PC-3 (cell line): ENCODE results near the gene TXNRD1. TPM values are rescaled to one million over a fixed set of nuclear protein-coding genes. Genes with fewer than 3 reads are reported as not detected.
A peak's percentile ranks its signal among the peaks of the same experiment; 100 is the strongest.

Experiments
- ATAC-seq: fragments of 200-7000 bp; cut with Tn5 transposase; 2 replicates; pipeline ENCODE4 v1.9.1; 2020; ENCODE audit warnings: mild to moderate bottlenecking, moderate library complexity
- BruUV-seq: library from RNA; stranded (reverse); fragments of 400-500 nt; replicated peaks from 2 replicates; lab custom pipeline; 2021; lab: Mats Ljungman, UMichigan
- CTCF ChIA-PET: fragments of 300-600 bp; sonication (Branson Sonifier 250); formaldehyde crosslinking; loops from one replicate; lab custom pipeline; 2022; ENCODE audit warnings: antibody characterized with exemption; lab: Charles Lee
- POLR2A ChIA-PET: fragments of 300-600 bp; sonication (Branson Sonifier 250); formaldehyde crosslinking; loops from one replicate; lab custom pipeline; 2022; ENCODE audit warnings: antibody characterized with exemption; ENCODE audit not compliant: unreplicated experiment; lab: Charles Lee
- DNase-seq: peaks from one replicate; pipeline ENCODE4 v3.0.0-alpha.2; 2015
- H2AFZ ChIP-seq: fragments of 300-600 bp; sonication (generic); 2 replicates; pipeline ENCODE4 v1.6.0; 2016; ENCODE audit warnings: antibody characterized with exemption, low read length
- H3F3A ChIP-seq: fragments of 300-600 bp; sonication (generic); one replicate; pipeline ENCODE4 v1.6.0; 2017; ENCODE audit warnings: antibody characterized with exemption, low read length, control low read depth, mild to moderate bottlenecking; ENCODE audit not compliant: unreplicated experiment
- H3K27ac ChIP-seq: fragments of 300-600 bp; sonication (generic); 2 replicates; pipeline ENCODE4 v1.5.1; 2016; ENCODE audit warnings: mild to moderate bottlenecking, low read length
- H3K27me3 ChIP-seq: fragments of 300-600 bp; sonication (generic); 2 replicates; pipeline ENCODE4 v1.6.1; 2016; ENCODE audit warnings: low read length, mixed read lengths
- H3K36me3 ChIP-seq: fragments of 300-600 bp; sonication (generic); 2 replicates; pipeline ENCODE4 v1.6.1; 2016; ENCODE audit warnings: low read depth, mixed run types, low read length, mixed read lengths
- H3K4me1 ChIP-seq: fragments of 300-600 bp; sonication (generic); 2 replicates; pipeline ENCODE4 v1.5.1; 2016; ENCODE audit warnings: low read length; ENCODE audit not compliant: insufficient read depth
- H3K4me2 ChIP-seq: fragments of 300-600 bp; sonication (generic); 2 replicates; pipeline ENCODE4 v1.6.0; 2016; ENCODE audit warnings: low read length
- H3K4me3 ChIP-seq: fragments of 300-600 bp; sonication (generic); 2 replicates; pipeline ENCODE4 v1.5.1; 2016; ENCODE audit warnings: mild to moderate bottlenecking, low read length, mixed read lengths
- H3K79me2 ChIP-seq: fragments of 300-600 bp; sonication (generic); 2 replicates; pipeline ENCODE4 v1.6.1; 2017; ENCODE audit warnings: low read length, mixed read lengths
- H3K9ac ChIP-seq: fragments of 300-600 bp; sonication (generic); 2 replicates; pipeline ENCODE4 v1.6.0; 2016; ENCODE audit warnings: mild to moderate bottlenecking, low read length
- H3K9me2 ChIP-seq: fragments of 300-600 bp; sonication (generic); replicated peaks from 2 replicates; pipeline ENCODE4 v1.6.1; 2016; ENCODE audit warnings: mixed run types, low read length, mixed read lengths
- H3K9me3 ChIP-seq: fragments of 300-600 bp; sonication (generic); 2 replicates; pipeline ENCODE4 v1.6.1; 2016; ENCODE audit warnings: low read length, mixed read lengths
- H4K20me1 ChIP-seq: fragments of 300-600 bp; sonication (generic); 2 replicates; pipeline ENCODE4 v1.6.1; 2016; ENCODE audit warnings: low read length, mixed read lengths
- EZH2 ChIP-seq: fragments of 300-600 bp; sonication (generic); IDR thresholded peaks from one replicate; pipeline ENCODE4 v1.6.1; 2017; ENCODE audit warnings: antibody characterized with exemption, mild to moderate bottlenecking, low read length; ENCODE audit not compliant: unreplicated experiment
- EZH2phosphoT487 ChIP-seq: fragments of 300-600 bp; sonication (generic); IDR thresholded peaks from 2 replicates; pipeline ENCODE4 v1.6.1; 2018; ENCODE audit warnings: mild to moderate bottlenecking, antibody characterized with exemption, low read length, borderline replicate concordance
- intact Hi-C: fragments of 100-400 bp; cut with micrococcal nuclease; formaldehyde crosslinking; loops from 2 replicates; pipeline ENCODE4 v1.9.0; 2023
- total RNA-seq: library from RNA; depleted of rRNA; stranded (reverse); fragments of >200 nt; gene quantifications from 2 replicates; pipeline ENCODE4 v1.2.3, GENCODE V29; 2014
- TF ChIP-seq, protein P1 (sequence below): fragments of 300-600 bp; sonication (generic); conservative IDR thresholded peaks from 2 replicates; pipeline ENCODE4 v1.5.1; 2017; ENCODE audit warnings: antibody characterized with exemption, low read depth, mild to moderate bottlenecking, low read length

TXNRD1 gene
- total RNA-seq, 1 experiment from 2014 or later: 419 TPM

GRCh38 chr12:104243551-104243950 is 28.0 kb downstream of the TXNRD1 start:
- Histone ChIP-seq H2AFZ (peak overlapping the region; percentile 28; the same call in 1 of the 2 replicates), H3K36me3 (no peaks in the 10 kb centered on the region)
- POLR2A ChIA-PET: no interaction called here

DNA sequence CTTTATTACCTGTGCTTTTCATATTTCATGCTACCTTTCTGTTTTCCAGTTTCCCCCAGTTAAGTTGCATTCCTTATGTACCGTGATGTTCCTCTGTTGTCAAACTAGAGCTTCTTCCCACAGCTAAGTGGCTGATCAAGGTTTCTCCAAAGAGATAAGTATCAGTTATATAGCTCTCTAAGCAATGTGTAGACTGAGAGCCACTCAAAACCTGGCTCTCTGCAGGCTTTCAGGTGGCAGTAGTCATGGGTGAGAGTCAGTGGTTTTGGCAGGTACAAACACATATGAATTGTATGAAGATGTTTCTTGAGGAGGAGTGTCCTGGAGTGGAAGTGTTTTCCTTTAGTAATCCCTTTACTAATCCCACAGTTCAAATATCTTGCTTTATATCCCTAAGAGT is 28.4 kb downstream of the TXNRD1 start:
- Histone ChIP-seq H3K79me2 (no peaks in the 10 kb centered on the region), H3K4me3 (no peak overlapping the region), H4K20me1 (no peaks in the 10 kb centered on the region), H3K4me1 (no peaks in the 10 kb centered on the region), H3K9me3 (no peaks in the 10 kb centered on the region), H2AFZ (peak overlapping the region; percentile 28; the same call in 1 of the 2 replicates), H3K9me2 (no peaks in the 10 kb centered on the region), H3K27ac (no peak overlapping the region), H3K27me3 (no peaks in the 10 kb centered on the region), H3F3A (no peaks in the 10 kb centered on the region), H3K9ac (no peak overlapping the region), H3K36me3 (no peaks in the 10 kb centered on the region), H3K4me2 (no peak overlapping the region)
- TF ChIP-seq, protein P1, sequence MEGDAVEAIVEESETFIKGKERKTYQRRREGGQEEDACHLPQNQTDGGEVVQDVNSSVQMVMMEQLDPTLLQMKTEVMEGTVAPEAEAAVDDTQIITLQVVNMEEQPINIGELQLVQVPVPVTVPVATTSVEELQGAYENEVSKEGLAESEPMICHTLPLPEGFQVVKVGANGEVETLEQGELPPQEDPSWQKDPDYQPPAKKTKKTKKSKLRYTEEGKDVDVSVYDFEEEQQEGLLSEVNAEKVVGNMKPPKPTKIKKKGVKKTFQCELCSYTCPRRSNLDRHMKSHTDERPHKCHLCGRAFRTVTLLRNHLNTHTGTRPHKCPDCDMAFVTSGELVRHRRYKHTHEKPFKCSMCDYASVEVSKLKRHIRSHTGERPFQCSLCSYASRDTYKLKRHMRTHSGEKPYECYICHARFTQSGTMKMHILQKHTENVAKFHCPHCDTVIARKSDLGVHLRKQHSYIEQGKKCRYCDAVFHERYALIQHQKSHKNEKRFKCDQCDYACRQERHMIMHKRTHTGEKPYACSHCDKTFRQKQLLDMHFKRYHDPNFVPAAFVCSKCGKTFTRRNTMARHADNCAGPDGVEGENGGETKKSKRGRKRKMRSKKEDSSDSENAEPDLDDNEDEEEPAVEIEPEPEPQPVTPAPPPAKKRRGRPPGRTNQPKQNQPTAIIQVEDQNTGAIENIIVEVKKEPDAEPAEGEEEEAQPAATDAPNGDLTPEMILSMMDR: no peak
- TF ChIP-seq EZH2phosphoT487 (no peak), EZH2 (no peak)
- 0 out of 2 replicates have a peak, but pooled peaks have one; percentile 11 for ATAC-seq
- CTCF ChIA-PET: no interaction called here
- no TSS peak for BruUV-seq
- DNase-seq: no peak
- intact Hi-C loops: no loop called here
- POLR2A ChIA-PET: no interaction called here

More at GRCh38 chr12:104243551-104243950, 28.0 kb downstream of the TXNRD1 start:
- Histone ChIP-seq H3K4me2 (no peak overlapping the region), H3K27ac (no peak overlapping the region), H3K27me3 (no peaks in the 10 kb centered on the region), H3K9me3 (no peaks in the 10 kb centered on the region), H3K9me2 (no peaks in the 10 kb centered on the region), H3K4me1 (no peaks in the 10 kb centered on the region), H3K4me3 (no peak overlapping the region), H3K79me2 (no peaks in the 10 kb centered on the region), H3F3A (no peaks in the 10 kb centered on the region), H4K20me1 (no peaks in the 10 kb centered on the region), H3K9ac (no peak overlapping the region)
- CTCF ChIA-PET: no interaction called here
- intact Hi-C loops: no loop called here
- DNase-seq: no peak
- TF ChIP-seq EZH2: no peak
- TF ChIP-seq EZH2phosphoT487: no peak
- TF ChIP-seq, protein P1: no peak
- no TSS peak for BruUV-seq
- peak; percentile 35; the same call in 1 of the 2 replicates for ATAC-seq

GRCh38 chr12:104247698-104248097 is 32.1 kb downstream of the TXNRD1 start:
- Histone ChIP-seq H3K27ac (no peak overlapping the region), H4K20me1 (no peaks in the 10 kb centered on the region)
- CTCF ChIA-PET: no interaction called here

More at GRCh38 chr12:104247698-104248097, 32.1 kb downstream of the TXNRD1 start:
- DNase-seq: no peak
- no peak overlapping the region for H3K4me3 ChIP-seq
- intact Hi-C loops: no loop called here
- POLR2A ChIA-PET: no interaction called here
- H3K9ac ChIP-seq: no peak overlapping the region
- H2AFZ ChIP-seq: no peak overlapping the region
- no TSS peak for BruUV-seq
- no peak for ATAC-seq
- H3K4me2 ChIP-seq: no peak overlapping the region
- no peaks in the 10 kb centered on the region for H3K9me3 ChIP-seq
- no peaks in the 10 kb centered on the region for H3K36me3 ChIP-seq
- no peaks in the 10 kb centered on the region for H3K27me3 ChIP-seq
- no peaks in the 10 kb centered on the region for H3K4me1 ChIP-seq
- no peaks in the 10 kb centered on the region for H3K79me2 ChIP-seq
- TF ChIP-seq EZH2 (no peak), EZH2phosphoT487 (no peak)
- TF ChIP-seq, protein P1: no peak
- no peaks in the 10 kb centered on the region for H3F3A ChIP-seq
- no peaks in the 10 kb centered on the region for H3K9me2 ChIP-seq
